Inferior parietal cortex (tissue), 1 donor: ENCODE measurements around the gene CADPS2.
"Not testable (repeated sequence)": the region's sequence is repeated elsewhere in the genome, so short reads cannot be mapped to it uniquely, and the experiment has no call there.

ENCODE experiments used
- DNase-seq: peaks from one replicate; pipeline ENCODE4 v3.0.0-alpha.2; 2016; ENCODE audit errors: extremely low spot score

The CADPS2 gene

GRCh38 chr7:122675621-122676020, 210.6 kb downstream of the CADPS2 start:
- DNase-seq, result no peak

DNA sequence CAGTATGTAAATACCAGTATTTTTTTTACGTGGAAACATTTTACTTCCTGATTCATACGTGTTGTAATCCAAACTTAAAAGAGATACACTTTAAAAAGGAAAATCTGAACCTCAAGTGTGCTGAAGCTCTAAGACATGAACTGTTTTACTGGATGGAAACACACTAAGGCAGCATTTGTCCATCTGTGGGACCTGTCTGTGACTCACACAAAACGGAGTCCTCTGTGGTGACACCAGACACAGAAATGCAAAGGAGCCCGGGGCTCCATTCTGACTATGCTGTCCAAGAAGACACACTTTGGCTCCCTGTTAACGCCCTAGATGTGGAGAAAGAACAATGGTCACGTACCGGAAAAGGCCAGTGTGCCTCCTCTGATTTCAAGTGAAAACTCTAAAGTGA, 211.2 kb downstream of the CADPS2 start:
- DNase-seq, result no peak

DNA sequence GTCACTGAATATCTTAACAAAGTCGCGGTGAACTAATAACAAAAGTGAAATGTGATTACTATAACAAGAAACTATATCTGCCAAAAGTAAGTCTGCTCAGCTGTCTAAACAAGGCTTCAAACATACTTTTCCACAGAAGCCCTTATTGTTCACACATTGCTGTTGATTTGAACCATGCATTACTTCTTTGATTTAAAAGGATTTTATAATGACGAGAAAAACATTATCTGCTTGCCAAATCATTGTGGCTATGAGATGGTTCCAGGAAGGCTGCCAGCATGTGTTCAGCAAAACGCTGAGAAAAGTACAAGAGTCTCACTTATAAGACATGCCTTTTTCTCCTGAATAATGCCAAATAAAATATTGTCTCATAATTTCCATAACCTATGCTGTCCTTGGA, 211.8 kb downstream of the CADPS2 start:
- peak; percentile 53 for DNase-seq

- no peak for DNase-seq
Measured at GRCh38 chr7:122673951-122674350, 212.3 kb downstream of the CADPS2 start.

- no peak for DNase-seq
Measured at GRCh38 chr7:122672536-122672935, 213.7 kb downstream of the CADPS2 start.

DNA sequence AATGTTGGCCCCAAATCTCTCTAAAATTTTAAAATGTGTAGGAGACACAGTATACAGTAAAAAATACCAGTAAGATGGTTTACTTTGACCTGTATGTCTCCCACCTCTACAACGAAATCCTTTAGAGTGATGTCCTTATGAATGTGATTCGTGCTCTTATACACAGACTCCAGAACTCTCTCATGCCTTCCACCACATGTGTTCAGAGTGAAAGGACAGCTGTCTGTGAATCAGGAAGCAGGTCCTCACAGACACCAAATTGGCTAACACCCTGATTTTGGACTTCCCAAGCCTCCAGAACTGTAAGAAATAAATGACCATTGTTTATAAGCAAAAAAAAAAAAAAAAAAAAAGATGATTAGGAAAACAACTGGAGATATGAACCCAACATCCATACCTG, 222.5 kb downstream of the CADPS2 start:
- DNase-seq, result no peak

- no peak for DNase-seq
Measured at GRCh38 chr7:122658856-122659255, 227.4 kb downstream of the CADPS2 start.

GRCh38 chr7:122653685-122654084, 232.6 kb downstream of the CADPS2 start:
- DNase-seq, result no peak

- DNase-seq, result no peak
Measured at GRCh38 chr7:122652876-122653275, 233.4 kb downstream of the CADPS2 start.

DNA sequence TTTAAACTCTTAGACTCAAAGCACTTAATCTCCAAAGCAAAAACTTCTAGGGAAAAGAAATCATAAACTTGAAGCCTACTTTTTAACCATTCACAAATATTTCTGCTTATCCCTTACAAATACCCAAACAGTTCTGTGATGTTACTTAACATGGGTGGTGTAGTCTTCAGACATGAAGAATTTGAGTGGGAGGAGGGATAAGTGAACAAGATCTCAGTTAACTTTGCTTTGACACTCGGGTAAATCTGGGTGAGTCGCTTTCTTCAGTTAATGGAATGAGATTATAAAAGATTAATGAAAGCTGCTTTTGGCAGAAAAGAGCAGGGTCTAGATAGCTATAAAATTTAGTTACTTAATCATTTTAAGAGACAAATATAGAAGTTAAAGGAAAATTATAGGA, 234.8 kb downstream of the CADPS2 start:
- no peak for DNase-seq

DNA sequence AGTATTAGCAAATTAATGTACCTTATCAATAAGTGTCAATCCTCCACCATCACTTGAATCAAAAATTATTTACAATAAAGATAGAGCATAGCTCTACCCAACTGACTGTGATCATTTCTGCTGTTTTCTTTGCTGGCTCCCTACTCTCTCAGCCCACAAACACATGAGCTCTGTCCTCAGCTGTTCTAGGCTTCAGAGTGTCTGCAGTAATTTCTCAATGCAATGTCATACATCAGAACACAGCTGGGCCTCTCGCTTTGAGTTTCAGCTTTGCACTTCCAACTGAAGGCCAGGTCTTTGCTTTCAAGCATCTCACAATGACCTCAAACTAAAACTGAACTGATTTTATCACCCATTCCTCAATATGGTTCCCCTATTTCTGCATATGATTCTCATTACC, 243.0 kb downstream of the CADPS2 start:
- DNase-seq, result no peak

DNA sequence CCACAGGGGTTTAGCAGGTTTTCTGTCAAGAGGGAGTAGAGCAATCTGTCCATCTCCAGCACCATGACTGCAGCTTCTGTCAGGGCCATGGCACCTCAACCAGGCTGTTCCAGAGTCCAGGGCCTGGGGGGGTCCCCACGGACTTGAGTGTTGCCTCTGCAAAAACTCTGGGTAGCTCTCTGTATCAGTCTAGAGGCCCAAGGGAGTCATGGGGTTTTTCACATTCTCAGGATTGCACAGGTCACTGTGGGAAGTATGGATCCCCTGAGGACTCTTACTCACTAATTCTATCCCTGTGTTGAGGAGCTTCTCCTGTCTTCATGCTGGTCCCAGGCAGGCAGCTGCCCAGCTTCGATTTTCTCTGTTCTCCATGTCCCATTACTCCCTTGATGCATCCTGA, 247.8 kb downstream of the CADPS2 start:
- no peak for DNase-seq

- DNase-seq, result no peak
Measured at GRCh38 chr7:122637784-122638183, 248.5 kb downstream of the CADPS2 start.

- not testable (repeated sequence) for DNase-seq
Measured at GRCh38 chr7:122635481-122635880, 250.8 kb downstream of the CADPS2 start.

DNA sequence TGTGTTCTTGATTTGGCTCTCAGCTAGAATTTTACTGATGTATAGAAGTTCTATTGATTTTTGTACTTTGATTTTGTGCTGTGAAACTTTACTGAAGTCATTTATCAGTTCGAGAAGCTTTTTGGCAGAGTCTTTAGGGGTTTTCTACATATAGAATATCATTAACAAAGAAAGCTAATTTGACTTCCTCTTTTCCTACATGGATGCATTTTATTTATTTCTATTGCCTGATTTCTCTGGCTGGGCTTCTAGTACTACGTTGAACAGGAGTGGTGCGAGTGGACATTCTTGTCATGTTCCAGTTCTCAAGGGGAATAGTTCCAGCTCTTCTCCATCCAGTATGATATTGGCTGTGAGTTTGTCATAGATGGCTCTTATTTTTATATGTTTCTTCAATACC, 252.8 kb downstream of the CADPS2 start:
- no peak for DNase-seq

DNA sequence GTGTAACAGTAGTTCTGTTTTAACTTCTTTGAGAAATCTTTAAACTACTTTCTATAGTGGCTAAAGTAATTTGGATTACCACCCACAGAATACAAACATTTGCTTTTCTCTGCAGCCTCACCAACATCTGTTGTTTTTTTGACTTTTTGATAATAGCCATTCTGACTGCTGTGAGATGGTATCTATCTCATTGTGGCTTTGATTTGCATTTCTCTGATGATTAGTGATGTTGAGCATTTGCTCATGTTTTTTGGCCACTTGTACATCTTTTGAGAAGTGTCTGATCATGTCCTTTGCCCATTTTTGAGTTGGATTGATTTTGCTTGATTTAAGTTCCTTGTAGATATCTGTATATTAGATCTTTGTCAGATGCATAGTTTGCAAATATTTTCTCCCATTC, 254.0 kb downstream of the CADPS2 start:
- DNase-seq, result no peak

GRCh38 chr7:122629412-122629953, 256.8 kb downstream of the CADPS2 start:
- DNase-seq, result no peak

- DNase-seq, result no peak
Measured at GRCh38 chr7:122628651-122629411, 257.4 kb downstream of the CADPS2 start.

DNA sequence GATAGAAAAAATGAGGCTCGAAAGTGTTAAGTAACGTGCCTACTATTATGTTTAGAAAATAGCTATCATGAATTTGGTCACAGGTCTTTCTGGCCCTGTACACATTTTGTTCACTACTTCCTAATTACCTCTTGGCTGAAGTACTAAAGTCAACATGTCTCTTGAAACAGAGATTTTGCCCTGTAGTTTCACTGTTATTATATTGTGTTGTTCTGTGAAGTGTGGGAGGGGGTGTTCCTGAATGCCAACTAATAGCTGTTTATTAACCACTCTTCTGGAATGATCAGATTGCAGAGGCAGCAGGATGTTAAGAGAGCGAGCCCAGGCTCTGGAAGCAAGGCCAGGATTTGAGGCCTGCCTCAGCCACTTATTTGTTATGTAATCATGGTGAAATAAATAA, 259.5 kb downstream of the CADPS2 start:
- no peak for DNase-seq

DNA sequence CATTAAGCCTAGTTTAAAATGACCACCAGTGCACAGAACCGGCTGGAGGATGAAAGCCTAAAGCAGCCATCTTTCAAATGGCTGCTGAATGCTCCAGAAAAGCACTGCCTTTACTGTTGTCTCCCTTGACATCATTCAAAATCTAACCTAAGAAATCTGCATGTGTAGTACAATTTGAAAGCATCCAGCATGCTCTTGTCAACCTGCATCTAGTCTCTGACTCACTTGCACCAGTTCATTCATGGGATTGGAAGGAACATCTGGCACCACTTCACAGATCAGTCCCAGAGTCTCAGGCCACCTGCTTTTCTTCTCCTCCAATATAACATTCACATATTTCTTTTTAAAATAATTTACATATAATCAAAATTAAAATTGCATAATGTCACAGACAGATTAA, 263.6 kb downstream of the CADPS2 start:
- DNase-seq, result no peak

- DNase-seq, result no peak
Measured at GRCh38 chr7:122619664-122620063, 266.6 kb downstream of the CADPS2 start.

DNA sequence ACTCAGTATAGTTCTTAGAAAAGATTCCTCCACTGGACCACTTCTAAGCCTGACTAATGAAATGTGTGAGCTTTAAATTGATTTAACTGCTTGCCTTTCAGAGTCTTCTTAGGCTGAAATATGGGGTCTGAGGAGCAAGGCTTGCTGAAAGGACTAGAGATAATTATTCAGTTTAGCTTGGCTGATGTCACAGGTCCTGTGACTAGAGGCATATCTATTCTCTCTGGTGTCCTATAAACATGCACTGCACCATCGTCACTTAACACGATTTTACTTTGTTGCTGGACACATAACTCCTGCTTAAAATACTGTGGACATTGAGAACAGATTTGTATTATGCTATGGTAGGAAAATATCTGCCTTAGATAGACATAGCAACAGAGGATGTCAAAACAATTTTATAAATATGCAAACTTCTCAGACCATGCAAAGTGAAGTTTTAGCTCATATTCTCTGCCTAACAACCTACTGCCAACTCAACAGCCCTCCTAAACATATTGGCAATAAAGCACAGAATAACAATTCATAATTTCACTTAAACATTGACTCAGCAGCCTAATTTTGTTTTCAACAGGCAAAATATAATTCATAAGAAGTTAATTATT, 267.6 kb downstream of the CADPS2 start:
- no peak for DNase-seq

- no peak for DNase-seq
Measured at GRCh38 chr7:122616951-122617350, 269.3 kb downstream of the CADPS2 start.
